GM12878 (cell line): ENCODE measurements around the gene CDC14C. TPM values are rescaled to one million over a fixed set of nuclear protein-coding genes. Genes with fewer than 3 reads are reported as not detected.
A peak's percentile ranks its signal among the peaks of the same experiment; 100 is the strongest.

Experiments used
- ATAC-seq: fragments of 200-7000 bp; cut with Tn5 transposase; 3 replicates; pipeline ENCODE4 v1.9.1; 2020; ENCODE audit warnings: mild to moderate bottlenecking, moderate library complexity
- BruUV-seq: library from RNA; stranded (reverse); fragments of 400-500 nt; replicated peaks from 2 replicates; lab custom pipeline; 2021; lab: Mats Ljungman, UMichigan
- CTCF ChIA-PET: fragments of 300-600 bp; sonication (Branson Sonifier 250); formaldehyde crosslinking; extraction: SDS; loops from one replicate; lab custom pipeline; 2021; ENCODE audit warnings: inconsistent platforms; lab: Yijun Ruan, JAX
- POLR2A ChIA-PET: fragments of 350-600 bp; formaldehyde crosslinking; extraction: SDS; loops from one replicate; lab custom pipeline; 2021; ENCODE audit warnings: inconsistent platforms; lab: Charles Lee
- RAD21 ChIA-PET: fragments of 300-600 bp; sonication (Branson Sonifier 250); formaldehyde crosslinking; loops from one replicate; lab custom pipeline; 2023; ENCODE audit warnings: antibody characterized with exemption; ENCODE audit not compliant: unreplicated experiment; lab: Charles Lee
- SMC1A ChIA-PET: fragments of 300-600 bp; sonication (Branson Sonifier 250); formaldehyde crosslinking; loops from one replicate; lab custom pipeline; 2023; ENCODE audit not compliant: unreplicated experiment, uncharacterized antibody; lab: Charles Lee
- DNase-seq: peaks from one replicate; pipeline ENCODE4 v3.0.0-alpha.2; 2011; ENCODE audit warnings: low read depth, low spot score
- FAIRE-seq: peaks from 3 replicates; lab custom pipeline; 2011; peaks lifted over from hg19 to GRCh38; lab: Jason Lieb, UNC
- H2AFZ ChIP-seq: 2 replicates; pipeline ENCODE4 v1.6.0; 2011; ENCODE audit warnings: low read depth, low read length, control low read depth; ENCODE audit not compliant: control insufficient read depth
- H3K27ac ChIP-seq: 2 replicates; pipeline ENCODE4 v1.5.1; 2011; ENCODE audit warnings: control low read depth; ENCODE audit not compliant: control insufficient read depth, insufficient read depth
- H3K27me3 ChIP-seq, 2 experiments: replicated peaks in 1 of 2; 2 replicates each; pipeline versions ENCODE4 v1.6.0 to v1.6.1; 2011; ENCODE audit warnings: low read length in 1 of 2; ENCODE audit not compliant: control insufficient read depth in 2 of 2, insufficient read depth in 2 of 2
- H3K36me3 ChIP-seq, 2 experiments: 2 replicates each; pipeline ENCODE4 v1.5.1; 2011; ENCODE audit warnings: low read length in 1 of 2; ENCODE audit not compliant: control insufficient read depth in 2 of 2, insufficient read depth in 2 of 2
- H3K4me1 ChIP-seq: 2 replicates; pipeline ENCODE4 v1.6.1; 2011; ENCODE audit warnings: mild to moderate bottlenecking, low read length, moderate library complexity, mixed read lengths; ENCODE audit not compliant: control insufficient read depth, insufficient read depth
- H3K4me2 ChIP-seq: 2 replicates; pipeline ENCODE4 v1.6.0; 2011; ENCODE audit warnings: control low read depth; ENCODE audit not compliant: control insufficient read depth, insufficient read depth
- H3K4me3 ChIP-seq: fragments of 200-600 bp; sonication (generic); 2 replicates; pipeline ENCODE4 v1.5.1; 2016
- H3K79me2 ChIP-seq: 2 replicates; pipeline ENCODE4 v1.6.0; 2011; ENCODE audit warnings: low read length; ENCODE audit not compliant: control insufficient read depth, insufficient read depth
- H3K9ac ChIP-seq: 2 replicates; pipeline ENCODE4 v1.8.0; 2011; ENCODE audit warnings: low read length, control low read depth, mixed read lengths; ENCODE audit not compliant: control insufficient read depth, insufficient read depth
- H3K9me3 ChIP-seq: replicated peaks from 3 replicates; pipeline ENCODE4 v1.5.1; 2011; ENCODE audit warnings: mild to moderate bottlenecking, low read length; ENCODE audit not compliant: control insufficient read depth, insufficient read depth
- H4K20me1 ChIP-seq: 2 replicates; pipeline ENCODE4 v1.6.0; 2011; ENCODE audit not compliant: control insufficient read depth, insufficient read depth
- STAT1 ChIP-seq: fragments of 450-650 bp; conservative IDR thresholded peaks from 2 replicates; pipeline ENCODE4 v1.6.1; 2014; ENCODE audit warnings: antibody characterized with exemption, mild to moderate bottlenecking
- TAF1 ChIP-seq: IDR thresholded peaks from 2 replicates; pipeline ENCODE4 v1.6.1; 2011; ENCODE audit warnings: mild to moderate bottlenecking, low read depth, low read length, borderline replicate concordance
- YBX1 ChIP-seq: fragments of 450-650 bp; IDR thresholded peaks from 2 replicates; pipeline ENCODE4 v1.6.1; 2016; ENCODE audit warnings: antibody characterized with exemption
- WGBS: methylation state at CpG from one replicate; pipeline ENCODE4 v1.1.6; 2016; ENCODE audit warnings: low lambda C conversion rate; ENCODE audit not compliant: insufficient replicate concordance, insufficient coverage; ENCODE audit errors: missing lambda C conversion rate; 5-methylcytosine and 5-hydroxymethylcytosine counted together
- in situ Hi-C: fragments of 300-500 bp; cut with MboI; formaldehyde crosslinking; loops from 9 replicates; pipeline ENCODE4 v1.14.3; 2018; ENCODE audit warnings: mixed read lengths
- intact Hi-C: fragments of 100-400 bp; cut with micrococcal nuclease; formaldehyde crosslinking; loops from one replicate; pipeline ENCODE4 v1.14.2; 2022; ENCODE audit not compliant: unreplicated experiment
- polyA plus RNA-seq, 11 experiments: library from polyadenylated mRNA; depleted of rRNA in 4 of 11; unstranded in 6 of 11; stranded (reverse) in 5 of 11; fragments of >200 nt; fragmentation: Nextera tagmentation in 4 of 11; fragmentation: Illumina TruSeq in 1 of 11; extraction: Ambion mirVana in 4 of 11; extraction: Trizol in 1 of 11; gene quantifications; 1 replicate in 1 of 11; 2 replicates in 10 of 11; pipeline versions ENCODE4 v1.2.1 to v1.2.3, GENCODE V29; 2011 to 2016; ENCODE audit warnings: inconsistent platforms in 2 of 11, missing spikeins in 2 of 11, low read depth in 1 of 11
- total RNA-seq, 4 experiments: library from RNA; depleted of rRNA in 3 of 4; stranded (reverse); fragments of >200 nt in 3 of 4; fragmentation: Illumina TruSeq in 1 of 4; extraction: Trizol in 1 of 4; gene quantifications; 2 replicates each; pipeline versions ENCODE4 v1.2.1 to v1.2.3, GENCODE V29; 2013 to 2021
- TF ChIP-seq, protein P1 (sequence below), 3 experiments: IDR thresholded peaks in 2 of 3; conservative IDR thresholded peaks in 1 of 3; 2 replicates each; pipeline ENCODE4 v1.5.1; 2011; ENCODE audit warnings: low read depth in 3 of 3, low read length in 3 of 3, mild to moderate bottlenecking in 3 of 3, control low read depth in 2 of 3, moderate library complexity in 2 of 3, inconsistent platforms in 1 of 3, mixed read lengths in 1 of 3; ENCODE audit not compliant: control insufficient read depth in 2 of 3, insufficient read depth in 1 of 3; ENCODE audit errors: extremely low read depth in 1 of 3
- TF ChIP-seq, protein P2 (sequence below): IDR thresholded peaks from 2 replicates; pipeline ENCODE4 v1.6.1; 2011; ENCODE audit warnings: low read depth, low read length, improper control_type of control experiment, borderline replicate concordance

The CDC14C gene
- total and polyA plus RNA-seq, 10 of the 15 experiments (the other 5 are each of a cell fraction or from before 2014, with no cell fraction given), result 0.03 TPM; not detected in 9

DNA sequence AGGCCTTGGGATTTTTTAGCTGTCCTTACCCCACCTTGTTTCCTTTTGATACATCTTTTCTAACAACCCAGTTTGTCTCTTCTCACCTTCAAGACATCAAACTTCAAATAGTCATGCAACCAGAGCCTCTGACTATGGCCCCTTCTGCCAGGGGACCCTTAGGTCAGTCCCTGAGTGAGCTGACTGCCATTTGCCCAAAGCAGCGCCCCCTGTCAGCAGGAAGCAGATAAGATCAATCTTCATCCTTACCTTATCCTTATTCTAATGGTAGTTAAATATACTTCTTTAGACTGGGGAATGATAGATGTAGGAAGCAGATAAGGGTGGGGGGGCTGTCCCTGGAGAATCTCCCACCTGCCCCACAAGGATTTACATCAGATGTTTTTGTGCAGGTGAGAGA is 29.8 kb upstream of the CDC14C start:
- no peak overlapping the region for H2AFZ ChIP-seq
- no peak overlapping the region for H3K9ac ChIP-seq
- POLR2A ChIA-PET, result no interaction called here
- no peaks in the 10 kb centered on the region for H3K36me3 ChIP-seq
- DNase-seq, result no peak
- H3K79me2 ChIP-seq, result no peaks in the 10 kb centered on the region
- H3K4me1 ChIP-seq, result no peaks in the 10 kb centered on the region
- RAD21 ChIA-PET, result no interaction called here
- no peak overlapping the region for H3K27ac ChIP-seq
- H3K9me3 ChIP-seq, result no peaks in the 10 kb centered on the region
- no peaks in the 10 kb centered on the region for H4K20me1 ChIP-seq
- ATAC-seq, result no peak
- CTCF ChIA-PET, result no interaction called here
- in situ Hi-C loops, result no loop called here
- H3K4me3 ChIP-seq, result no peak overlapping the region
- SMC1A ChIA-PET, result no interaction called here
- TF ChIP-seq YBX1, result no peak
- TF ChIP-seq, protein P1, sequence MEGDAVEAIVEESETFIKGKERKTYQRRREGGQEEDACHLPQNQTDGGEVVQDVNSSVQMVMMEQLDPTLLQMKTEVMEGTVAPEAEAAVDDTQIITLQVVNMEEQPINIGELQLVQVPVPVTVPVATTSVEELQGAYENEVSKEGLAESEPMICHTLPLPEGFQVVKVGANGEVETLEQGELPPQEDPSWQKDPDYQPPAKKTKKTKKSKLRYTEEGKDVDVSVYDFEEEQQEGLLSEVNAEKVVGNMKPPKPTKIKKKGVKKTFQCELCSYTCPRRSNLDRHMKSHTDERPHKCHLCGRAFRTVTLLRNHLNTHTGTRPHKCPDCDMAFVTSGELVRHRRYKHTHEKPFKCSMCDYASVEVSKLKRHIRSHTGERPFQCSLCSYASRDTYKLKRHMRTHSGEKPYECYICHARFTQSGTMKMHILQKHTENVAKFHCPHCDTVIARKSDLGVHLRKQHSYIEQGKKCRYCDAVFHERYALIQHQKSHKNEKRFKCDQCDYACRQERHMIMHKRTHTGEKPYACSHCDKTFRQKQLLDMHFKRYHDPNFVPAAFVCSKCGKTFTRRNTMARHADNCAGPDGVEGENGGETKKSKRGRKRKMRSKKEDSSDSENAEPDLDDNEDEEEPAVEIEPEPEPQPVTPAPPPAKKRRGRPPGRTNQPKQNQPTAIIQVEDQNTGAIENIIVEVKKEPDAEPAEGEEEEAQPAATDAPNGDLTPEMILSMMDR (IDR thresholded peaks at IDR 0.05 in 2 of 3, conservative IDR thresholded peaks at IDR 0.05 in 1 of 3; ENCODE audit: control insufficient read depth in 2 of 3, extremely low read depth in 1 of 3, insufficient read depth in 1 of 3, low read depth in 3 of 3, low read length in 3 of 3), result 0 out of 6 replicates have a peak, but pooled peaks of 1 of the 3 experiments have one; percentile 6
- TF ChIP-seq TAF1, result no peak
- no peak for TF ChIP-seq STAT1
- BruUV-seq, result no TSS peak
- 0% methylated on average over 1 of the region's 1 CpG for WGBS
- intact Hi-C loops, result no loop called here
- no peak overlapping the region for H3K4me2 ChIP-seq
- FAIRE-seq, result no peak
- no peaks in the 10 kb centered on the region for H3K27me3 ChIP-seq

DNA sequence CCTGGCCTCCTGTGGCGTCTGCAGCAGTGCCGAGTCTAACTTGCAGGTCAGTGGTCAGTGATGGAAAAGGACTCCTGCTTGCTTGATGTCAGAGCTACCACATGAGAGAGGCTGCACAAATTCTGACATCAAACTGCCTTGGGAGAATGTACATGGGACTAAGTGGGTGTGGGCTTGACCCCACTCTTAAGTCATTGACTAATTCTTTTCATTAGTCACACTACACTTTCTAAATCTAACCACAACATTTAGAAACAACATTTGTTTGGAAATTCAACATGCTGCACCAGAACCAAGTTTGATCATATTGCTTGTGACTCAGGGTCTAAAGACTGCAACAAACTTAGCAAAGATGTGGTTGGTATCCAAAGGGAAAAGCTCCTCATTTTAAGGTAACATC is 24.4 kb upstream of the CDC14C start:
- Histone ChIP-seq H3K36me3 (no peaks in the 10 kb centered on the region), H2AFZ (no peak overlapping the region), H3K9me3 (no peaks in the 10 kb centered on the region), H3K9ac (no peak overlapping the region), H3K4me1 (no peaks in the 10 kb centered on the region), H3K27me3 (no peaks in the 10 kb centered on the region), H4K20me1 (no peaks in the 10 kb centered on the region), H3K27ac (no peak overlapping the region), H3K4me2 (no peak overlapping the region), H3K4me3 (no peak overlapping the region), H3K79me2 (no peaks in the 10 kb centered on the region)
- ATAC-seq, result no peak
- in situ Hi-C loops, result no loop called here
- 25% methylated on average over 2 of the region's 2 CpGs for WGBS
- ChIA-PET POLR2A (no interaction called here), SMC1A (no interaction called here), RAD21 (no interaction called here), CTCF (no interaction called here)
- no peak for DNase-seq
- TF ChIP-seq, protein P2, sequence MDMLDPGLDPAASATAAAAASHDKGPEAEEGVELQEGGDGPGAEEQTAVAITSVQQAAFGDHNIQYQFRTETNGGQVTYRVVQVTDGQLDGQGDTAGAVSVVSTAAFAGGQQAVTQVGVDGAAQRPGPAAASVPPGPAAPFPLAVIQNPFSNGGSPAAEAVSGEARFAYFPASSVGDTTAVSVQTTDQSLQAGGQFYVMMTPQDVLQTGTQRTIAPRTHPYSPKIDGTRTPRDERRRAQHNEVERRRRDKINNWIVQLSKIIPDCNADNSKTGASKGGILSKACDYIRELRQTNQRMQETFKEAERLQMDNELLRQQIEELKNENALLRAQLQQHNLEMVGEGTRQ, result no peak
- BruUV-seq, result no TSS peak
- intact Hi-C loops, result no loop called here
- FAIRE-seq, result no peak
